B cell (primary cell): ENCODE measurements around the gene UBR2. TPM values are rescaled to one million over a fixed set of nuclear protein-coding genes. Genes with fewer than 3 reads are reported as not detected.

ENCODE experiments used
- ATAC-seq: fragments of 200-7000 bp; cut with Tn5 transposase; one replicate; pipeline ENCODE4 v1.10.0; 2021; ENCODE audit warnings: low read depth, mild to moderate bottlenecking, moderate number of reproducible peaks, moderate library complexity
- CTCF ChIA-PET: fragments of 350-600 bp; sonication (Branson Sonifier 250); formaldehyde crosslinking; loops from one replicate; lab custom pipeline; 2021; ENCODE audit warnings: antibody characterized with exemption, inconsistent platforms; lab: Charles Lee
- POLR2A ChIA-PET: fragments of 350-600 bp; sonication (Branson Sonifier 250); formaldehyde crosslinking; loops from one replicate; lab custom pipeline; 2021; ENCODE audit warnings: antibody characterized with exemption; lab: Charles Lee
- DNase-seq: peaks from one replicate; pipeline ENCODE4 v3.0.0; 2013
- H2AFZ ChIP-seq: 2 replicates; pipeline ENCODE4 v1.6.1; 2012; ENCODE audit warnings: mild to moderate bottlenecking, low read depth, low read length; ENCODE audit not compliant: insufficient read depth, poor library complexity, severe bottlenecking
- H3K27ac ChIP-seq, 2 donors: 1 replicate in 1 of 2; 2 replicates in 1 of 2; pipeline ENCODE4 v1.5.1; 2012 to 2013; ENCODE audit warnings: low read length in 2 of 2, mild to moderate bottlenecking in 2 of 2, moderate library complexity in 1 of 2
- H3K27me3 ChIP-seq, 4 experiments: fragments of 200-600 bp in 1 of 4; sonication (generic) in 1 of 4; replicated peaks in 1 of 4; 1 replicate in 2 of 4; 2 replicates in 2 of 4; pipeline versions ENCODE4 v1.6.1 to v1.7.0; 2013 to 2016; ENCODE audit warnings: low read length in 3 of 4, mild to moderate bottlenecking in 2 of 4, mixed read lengths in 1 of 4, moderate library complexity in 1 of 4; ENCODE audit not compliant: insufficient read depth in 4 of 4, control insufficient read depth in 3 of 4; ENCODE audit errors: control extremely low read depth in 1 of 4
- H3K36me3 ChIP-seq, 2 experiments: replicated peaks in 1 of 2; 1 replicate in 1 of 2; 2 replicates in 1 of 2; pipeline versions ENCODE4 v1.6.1 to v1.7.1; 2013; ENCODE audit warnings: low read length in 1 of 2; ENCODE audit not compliant: insufficient read depth in 2 of 2, control insufficient read depth in 1 of 2; ENCODE audit errors: control extremely low read depth in 1 of 2, extremely low read depth in 1 of 2
- H3K4me1 ChIP-seq, 2 donors: fragments of 200-600 bp in 1 of 2; sonication (generic) in 1 of 2; 1 replicate in 1 of 2; 2 replicates in 1 of 2; pipeline versions ENCODE4 v1.5.1 to v1.6.1; 2013 to 2017; ENCODE audit warnings: low read length in 2 of 2; ENCODE audit not compliant: control insufficient read depth in 2 of 2, insufficient read depth in 2 of 2
- H3K4me2 ChIP-seq: replicated peaks from 2 replicates; pipeline ENCODE3; 2012; ENCODE audit warnings: mild to moderate bottlenecking, low read depth, low read length; ENCODE audit not compliant: poor library complexity, severe bottlenecking
- H3K4me3 ChIP-seq, 5 experiments: fragments of 200-600 bp in 1 of 5; sonication (generic) in 1 of 5; 1 replicate in 3 of 5; 2 replicates in 2 of 5; pipeline versions ENCODE4 v1.5.1 to v1.7.0; 2011 to 2016; ENCODE audit warnings: low read length in 4 of 5, mild to moderate bottlenecking in 4 of 5, low read depth in 2 of 5, control low read depth in 1 of 5, moderate library complexity in 1 of 5; ENCODE audit not compliant: insufficient read depth in 1 of 5; ENCODE audit errors: control extremely low read depth in 1 of 5, extremely low read depth in 1 of 5
- H3K79me2 ChIP-seq: fragments of 200-600 bp; sonication (generic); one replicate; pipeline ENCODE4 v1.6.0; 2016; ENCODE audit warnings: low read length; ENCODE audit not compliant: control insufficient read depth, insufficient read depth
- H3K9ac ChIP-seq: fragments of 200-600 bp; sonication (generic); 2 replicates; pipeline ENCODE4 v1.6.1; 2017; ENCODE audit warnings: mild to moderate bottlenecking, low read length, moderate library complexity
- H3K9me3 ChIP-seq, 3 donors: one replicate each; pipeline versions ENCODE4 v1.6.1 to v1.7.1; 2013; ENCODE audit warnings: low read length in 2 of 3; ENCODE audit not compliant: control insufficient read depth in 2 of 3, insufficient read depth in 1 of 3; ENCODE audit errors: control extremely low read depth in 1 of 3
- H4K20me1 ChIP-seq: 2 replicates; pipeline ENCODE4 v1.6.0; 2012; ENCODE audit warnings: mild to moderate bottlenecking, low read length; ENCODE audit not compliant: insufficient read depth, control insufficient read depth, poor library complexity, severe bottlenecking
- H3K27ac Mint-ChIP-seq: one replicate; pipeline ENCODE4 v1.8.0; 2021; ENCODE audit warnings: mixed read lengths
- H3K27me3 Mint-ChIP-seq: one replicate; pipeline ENCODE4 v1.8.0; 2021; ENCODE audit warnings: mixed read lengths
- H3K4me1 Mint-ChIP-seq: one replicate; pipeline ENCODE4 v1.8.0; 2021; ENCODE audit warnings: mixed read lengths
- H3K4me3 Mint-ChIP-seq: one replicate; pipeline ENCODE4 v1.8.0; 2021; ENCODE audit warnings: mixed read lengths
- H3K9me3 Mint-ChIP-seq: one replicate; pipeline ENCODE4 v1.8.0; 2022; ENCODE audit warnings: mixed read lengths; ENCODE audit not compliant: insufficient read depth
- EZH2 ChIP-seq: IDR thresholded peaks from 2 replicates; pipeline ENCODE4 v1.6.1; 2012; ENCODE audit warnings: borderline replicate concordance, low read depth, mild to moderate bottlenecking, moderate library complexity, low read length; ENCODE audit not compliant: insufficient read depth, poor library complexity, severe bottlenecking
- WGBS: methylation state at CpG from one replicate; pipeline ENCODE4 v1.1.5; 2013; ENCODE audit warnings: missing lambda C conversion rate; ENCODE audit not compliant: insufficient coverage; 5-methylcytosine and 5-hydroxymethylcytosine counted together
- intact Hi-C: fragments of 100-400 bp; cut with micrococcal nuclease; formaldehyde crosslinking; loops from one replicate; pipeline ENCODE4 v1.10.0; 2022
- polyA plus RNA-seq: library from polyadenylated mRNA; depleted of rRNA; stranded (reverse); fragments of >200 nt; gene quantifications from 2 replicates; pipeline ENCODE4 v1.2.3, GENCODE V29; 2012
- total RNA-seq, 2 donors: library from RNA; stranded (reverse); fragments of 120-200 nt in 1 of 2; gene quantifications; 1 replicate in 1 of 2; 2 replicates in 1 of 2; pipeline versions ENCODE4 v1.2.3 to v1.2.4, GENCODE V29; 2013 to 2022
- TF ChIP-seq, protein P1 (sequence below): fragments of 200-600 bp; IDR thresholded peaks from one replicate; pipeline ENCODE4 v1.8.0; 2022; ENCODE audit warnings: antibody characterized with exemption, mild to moderate bottlenecking

UBR2 gene
- total and polyA plus RNA-seq, 2 donors (not counting 1 experiment from before 2014, with no cell fraction given) = 9.7 to 56.2 TPM

DNA sequence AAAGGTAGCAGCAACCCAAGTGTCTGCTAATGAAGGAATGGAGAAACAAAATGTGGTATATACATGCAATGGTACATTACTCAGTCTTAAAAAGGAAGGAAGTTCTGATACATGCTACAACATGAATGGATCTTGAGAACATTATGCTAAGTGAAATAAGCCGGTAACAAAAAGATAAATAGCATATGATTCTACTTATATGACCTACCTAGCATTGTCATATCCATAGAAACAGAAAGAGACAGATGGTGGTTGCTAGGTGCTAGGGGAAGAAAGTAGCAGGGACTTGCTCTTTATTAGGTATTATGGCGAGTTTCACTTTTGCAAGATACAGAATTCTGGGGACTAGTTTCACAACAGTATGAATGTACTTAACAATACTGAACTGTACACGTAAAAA is 46.6 kb downstream of the UBR2 start:
- Histone ChIP-seq H3K9ac (no peak overlapping the region), H3K36me3 (peaks cover 16 to 52% of the 10 kb centered on the region in 2 experiments), H3K27me3 (no peaks in the 10 kb centered on the region), H3K4me1 (no peaks in the 10 kb centered on the region), H4K20me1 (peaks cover 2% of the 10 kb centered on the region), H3K4me3 (no peak overlapping the region), H3K9me3 (no peaks in the 10 kb centered on the region), H3K27ac (no peak overlapping the region), H3K79me2 (peaks cover under 1% of the 10 kb centered on the region), H2AFZ (no peak overlapping the region), H3K4me2 (no peak overlapping the region)
- DNase-seq = no peak
- intact Hi-C loops = no loop called here
- ChIA-PET POLR2A (no interaction called here), CTCF (no interaction called here)
- TF ChIP-seq, protein P1, sequence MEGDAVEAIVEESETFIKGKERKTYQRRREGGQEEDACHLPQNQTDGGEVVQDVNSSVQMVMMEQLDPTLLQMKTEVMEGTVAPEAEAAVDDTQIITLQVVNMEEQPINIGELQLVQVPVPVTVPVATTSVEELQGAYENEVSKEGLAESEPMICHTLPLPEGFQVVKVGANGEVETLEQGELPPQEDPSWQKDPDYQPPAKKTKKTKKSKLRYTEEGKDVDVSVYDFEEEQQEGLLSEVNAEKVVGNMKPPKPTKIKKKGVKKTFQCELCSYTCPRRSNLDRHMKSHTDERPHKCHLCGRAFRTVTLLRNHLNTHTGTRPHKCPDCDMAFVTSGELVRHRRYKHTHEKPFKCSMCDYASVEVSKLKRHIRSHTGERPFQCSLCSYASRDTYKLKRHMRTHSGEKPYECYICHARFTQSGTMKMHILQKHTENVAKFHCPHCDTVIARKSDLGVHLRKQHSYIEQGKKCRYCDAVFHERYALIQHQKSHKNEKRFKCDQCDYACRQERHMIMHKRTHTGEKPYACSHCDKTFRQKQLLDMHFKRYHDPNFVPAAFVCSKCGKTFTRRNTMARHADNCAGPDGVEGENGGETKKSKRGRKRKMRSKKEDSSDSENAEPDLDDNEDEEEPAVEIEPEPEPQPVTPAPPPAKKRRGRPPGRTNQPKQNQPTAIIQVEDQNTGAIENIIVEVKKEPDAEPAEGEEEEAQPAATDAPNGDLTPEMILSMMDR = no peak
- TF ChIP-seq EZH2 = no peak
- ATAC-seq = no peak
- H3K4me1 Mint-ChIP-seq = no peaks in the 10 kb centered on the region
- no peak overlapping the region for H3K4me3 Mint-ChIP-seq
- H3K27me3 Mint-ChIP-seq = no peaks in the 10 kb centered on the region
- no peaks in the 10 kb centered on the region for H3K9me3 Mint-ChIP-seq
- no peak overlapping the region for H3K27ac Mint-ChIP-seq
- WGBS = no CpG with 5 or more reads among the region's 3 CpGs

DNA sequence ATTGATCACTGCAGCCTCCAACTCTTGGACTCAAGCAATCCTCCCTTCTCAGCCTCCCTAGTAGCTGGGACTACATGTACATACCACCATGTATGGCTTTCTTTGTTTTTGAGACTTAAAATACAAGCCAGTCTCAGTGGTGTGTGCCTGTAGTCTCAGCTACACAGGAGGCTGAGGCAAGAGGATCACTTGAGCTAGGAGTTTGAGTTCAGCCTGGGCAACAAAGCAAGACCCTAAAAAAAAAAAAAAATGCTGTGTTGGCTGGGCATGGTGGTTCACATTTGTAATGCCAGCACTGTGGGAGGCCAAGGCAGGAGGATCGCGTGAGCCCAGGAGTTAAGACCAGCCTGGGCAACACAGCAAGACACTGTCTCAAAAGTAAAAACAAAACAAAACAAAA is 51.7 kb downstream of the UBR2 start:
- H3K4me3 ChIP-seq = no peak overlapping the region
- no peaks in the 10 kb centered on the region for H4K20me1 ChIP-seq
- no peak for DNase-seq
- Mint-ChIP-seq H3K9me3 (no peaks in the 10 kb centered on the region), H3K4me1 (no peaks in the 10 kb centered on the region), H3K4me3 (no peak overlapping the region), H3K27me3 (no peaks in the 10 kb centered on the region), H3K27ac (peak overlapping the region; percentile 32)
- H3K36me3 ChIP-seq = peaks cover 16 to 39% of the 10 kb centered on the region in 2 experiments
- WGBS = no CpG with 5 or more reads among the region's 2 CpGs
- ChIA-PET CTCF (no interaction called here), POLR2A (no interaction called here)
- no peaks in the 10 kb centered on the region for H3K4me1 ChIP-seq
- no peaks in the 10 kb centered on the region for H3K79me2 ChIP-seq
- intact Hi-C loops = no loop called here
- no peak for ATAC-seq
- no peaks in the 10 kb centered on the region for H3K27me3 ChIP-seq
- no peak overlapping the region for H3K27ac ChIP-seq
- H2AFZ ChIP-seq = no peak overlapping the region
- no peak overlapping the region for H3K4me2 ChIP-seq
- no peaks in the 10 kb centered on the region for H3K9me3 ChIP-seq
- no peak for TF ChIP-seq EZH2
- TF ChIP-seq, protein P1 = no peak
- H3K9ac ChIP-seq = no peak overlapping the region
